Measurements from ENCODE around the gene PNPLA3.

The PNPLA3 gene

DNA sequence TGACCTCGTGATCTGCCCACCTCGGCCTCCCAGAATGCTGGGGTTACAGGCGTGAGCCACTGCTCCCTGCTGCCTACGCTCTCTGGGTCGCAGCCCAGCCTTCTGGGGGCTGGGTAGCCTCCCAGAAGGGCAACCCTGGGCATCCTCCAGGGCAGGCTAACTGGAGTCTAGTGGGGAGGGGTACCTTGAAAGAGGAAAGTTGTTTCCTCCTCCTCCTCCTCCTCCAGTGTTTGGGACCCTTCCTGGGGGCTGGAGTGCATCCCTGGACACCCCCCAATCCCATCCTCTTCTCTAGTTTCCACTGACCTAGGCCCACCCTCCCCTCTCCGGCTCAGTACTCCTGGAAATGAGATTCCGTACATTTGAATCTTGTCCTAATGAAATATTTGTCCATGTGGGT lies 1.3 kb downstream of the PNPLA3 start:
- DNase-seq (ENCODE audit: low spot score) = no peak

GRCh38 chr22:43925433-43926348 lies 2.1 kb downstream of the PNPLA3 start:
- no peak for DNase-seq (ENCODE audit: low spot score)

DNA sequence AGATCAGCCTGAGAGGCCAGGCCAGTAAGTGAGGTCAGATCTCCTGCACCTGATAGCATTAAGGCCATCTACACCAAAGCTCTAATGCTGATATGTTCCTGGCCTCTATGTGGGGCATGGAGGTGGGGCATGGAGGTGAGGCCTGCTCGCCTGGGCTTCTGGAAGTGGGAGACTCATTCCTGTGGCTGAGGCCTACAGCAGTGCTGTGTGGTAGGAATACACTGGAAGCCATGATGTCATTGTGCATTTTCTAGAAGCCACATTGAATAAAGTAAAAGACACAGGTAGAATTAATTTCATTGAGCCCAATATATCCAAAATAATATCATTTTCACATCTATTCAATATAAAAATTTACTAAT lies 2.7 kb downstream of the PNPLA3 start:
- DNase-seq (ENCODE audit: low spot score) = no peak

DNA sequence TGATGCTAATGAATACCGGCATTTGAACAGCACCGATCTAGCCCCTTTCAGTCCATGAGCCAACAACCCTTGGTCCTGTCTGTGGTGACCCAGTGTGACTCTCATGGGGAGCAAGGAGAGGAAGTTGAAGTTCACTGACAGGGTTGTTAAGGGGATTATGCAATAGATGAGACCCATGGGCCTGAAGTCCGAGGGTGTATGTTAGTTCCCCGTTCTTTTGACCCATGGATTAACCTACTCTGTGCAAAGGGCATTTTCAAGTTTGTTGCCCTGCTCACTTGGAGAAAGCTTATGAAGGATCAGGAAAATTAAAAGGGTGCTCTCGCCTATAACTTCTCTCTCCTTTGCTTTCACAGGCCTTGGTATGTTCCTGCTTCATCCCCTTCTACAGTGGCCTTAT lies 4.9 kb downstream of the PNPLA3 start:
- no peak for DNase-seq (ENCODE audit: low spot score)

GRCh38 chr22:43928908-43929307 lies 5.3 kb downstream of the PNPLA3 start:
- DNase-seq (ENCODE audit: low spot score) = no peak

DNA sequence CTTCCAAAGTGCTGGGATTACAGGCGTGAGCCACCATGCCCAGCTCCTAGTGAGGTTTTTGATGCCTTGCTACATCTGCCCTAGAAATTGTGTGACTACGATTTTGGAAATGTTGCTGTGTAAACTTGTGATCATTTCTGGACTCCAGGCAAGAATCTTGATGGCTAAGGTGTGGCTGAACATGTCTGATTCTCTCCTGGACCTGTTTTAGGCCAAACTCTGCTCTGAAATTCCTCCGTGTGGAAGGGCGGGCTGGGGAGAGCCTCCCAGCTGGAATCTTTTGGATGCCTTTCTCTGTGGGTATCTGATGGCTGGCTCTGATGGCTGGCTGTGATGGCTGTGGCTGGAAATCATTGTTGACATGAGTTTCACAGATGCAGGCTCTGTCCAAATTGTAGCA lies 8.2 kb downstream of the PNPLA3 start:
- DNase-seq (ENCODE audit: low spot score) = no peak

DNA sequence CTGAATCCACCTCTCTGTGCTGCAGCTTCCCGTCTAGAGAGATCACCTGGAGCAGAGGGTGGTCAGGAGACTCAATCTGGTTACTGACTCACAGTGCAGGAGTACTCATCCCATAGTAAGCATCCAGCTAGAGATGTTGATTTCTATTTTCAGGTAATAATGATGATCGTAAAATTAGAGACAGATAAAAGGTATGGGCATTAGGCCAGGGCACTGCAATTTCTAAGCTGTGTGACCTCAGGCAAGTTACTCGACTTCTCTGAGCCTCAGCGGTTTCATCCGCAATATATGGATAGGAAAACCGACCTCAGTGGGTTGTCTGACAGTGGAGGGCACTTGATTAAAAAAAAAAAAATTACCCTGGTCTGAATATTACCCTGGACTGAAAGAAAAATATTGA lies 17.8 kb downstream of the PNPLA3 start:
- DNase-seq (ENCODE audit: low spot score) = no peak

DNA sequence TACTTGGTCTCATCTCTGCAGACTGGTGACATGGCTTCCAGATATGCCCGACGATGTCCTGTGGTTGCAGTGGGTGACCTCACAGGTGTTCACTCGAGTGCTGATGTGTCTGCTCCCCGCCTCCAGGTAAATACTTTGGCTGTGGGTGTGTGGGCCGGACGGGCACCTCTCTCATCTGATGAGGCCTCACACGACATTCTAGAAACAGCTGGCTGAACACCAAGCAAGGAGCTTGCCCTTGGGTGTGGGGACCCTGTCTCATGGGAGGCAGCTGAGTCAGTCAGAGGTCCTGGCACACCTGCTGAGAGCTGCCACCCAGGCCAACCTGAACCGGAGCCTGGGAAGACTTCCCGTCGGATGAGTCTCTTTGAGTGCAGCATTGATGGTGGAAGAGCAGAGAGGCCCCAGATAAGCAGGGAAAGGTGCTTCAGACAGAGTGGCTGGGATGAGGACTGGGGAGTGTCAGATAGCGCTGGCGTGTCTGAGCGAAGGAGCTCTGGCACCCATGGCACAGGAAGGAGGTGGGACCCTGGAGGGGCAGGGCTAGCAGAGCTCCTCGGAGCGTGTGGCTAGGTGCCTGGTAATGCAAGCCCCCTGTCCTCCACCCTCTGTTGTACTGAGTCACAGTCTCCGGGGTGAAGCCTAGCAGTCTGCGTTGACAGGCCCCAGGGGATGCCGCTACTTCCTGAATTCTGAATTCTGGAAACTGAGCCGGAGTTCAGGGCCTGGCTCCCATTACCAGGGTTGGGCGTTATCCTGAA lies 21.2 kb downstream of the PNPLA3 start:
- DNase-seq (ENCODE audit: low spot score) = no peak

GRCh38 chr22:43945632-43946383 lies 22.2 kb downstream of the PNPLA3 start:
- DNase-seq (ENCODE audit: low spot score) = peak; percentile 75

DNA sequence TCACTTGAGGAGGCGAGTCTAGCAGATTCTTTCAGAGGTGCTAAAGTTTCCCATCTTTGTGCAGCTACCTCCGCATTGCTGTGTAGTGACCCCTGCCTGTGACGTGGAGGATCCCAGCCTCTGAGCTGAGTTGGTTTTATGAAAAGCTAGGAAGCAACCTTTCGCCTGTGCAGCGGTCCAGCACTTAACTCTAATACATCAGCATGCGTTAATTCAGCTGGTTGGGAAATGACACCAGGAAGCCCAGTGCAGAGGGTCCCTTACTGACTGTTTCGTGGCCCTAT lies 22.7 kb downstream of the PNPLA3 start:
- no peak for DNase-seq (ENCODE audit: low spot score)

DNA sequence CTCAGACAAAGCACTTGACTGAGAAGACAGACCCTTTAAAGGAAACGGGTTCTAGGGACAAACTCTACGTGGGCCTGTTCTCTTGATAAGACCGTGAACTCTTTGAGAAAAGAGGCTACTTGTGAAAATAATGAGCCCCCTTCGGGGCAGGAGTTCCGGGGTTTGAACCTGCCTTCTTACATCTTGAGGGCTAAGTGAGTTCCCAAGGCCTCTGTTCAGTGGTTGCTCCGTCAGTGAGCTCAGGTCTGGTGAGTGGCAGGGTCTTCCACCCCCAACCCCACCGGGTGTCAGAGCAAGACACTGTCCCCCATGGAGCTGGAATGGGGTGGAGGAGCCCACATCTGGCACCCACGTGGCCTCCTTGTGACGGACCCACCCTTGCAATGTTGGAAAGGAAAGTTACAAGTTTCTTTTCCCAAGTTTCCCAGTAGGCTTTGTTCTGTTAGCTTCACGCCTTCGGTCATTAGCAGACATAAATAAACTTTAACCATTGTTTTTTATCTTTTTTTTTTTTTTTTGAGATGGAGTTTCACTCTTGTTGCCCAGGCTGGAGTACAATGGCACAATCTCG lies 25.3 kb downstream of the PNPLA3 start:
- DNase-seq (ENCODE audit: low spot score) = no peak

DNA sequence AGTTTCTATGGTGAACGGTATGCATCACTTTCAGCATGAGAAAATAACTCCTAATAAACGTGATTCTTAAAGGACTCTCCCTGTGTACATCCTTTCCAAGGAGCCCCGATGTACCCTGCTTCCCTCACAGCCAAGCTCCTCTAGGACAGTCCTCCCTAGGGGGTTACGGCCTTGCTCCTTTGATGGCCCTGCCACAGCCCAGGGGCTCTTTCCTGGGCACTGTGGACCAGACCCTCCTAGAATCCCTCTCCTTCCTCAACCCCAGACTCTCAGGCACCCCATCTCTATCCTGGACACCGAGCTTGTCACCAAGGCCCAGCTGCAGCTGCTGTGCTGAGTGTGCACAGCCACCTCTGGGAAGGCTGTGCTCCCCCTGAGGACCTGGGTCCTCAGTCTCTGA lies 27.8 kb downstream of the PNPLA3 start:
- DNase-seq (ENCODE audit: low spot score) = no peak

DNA sequence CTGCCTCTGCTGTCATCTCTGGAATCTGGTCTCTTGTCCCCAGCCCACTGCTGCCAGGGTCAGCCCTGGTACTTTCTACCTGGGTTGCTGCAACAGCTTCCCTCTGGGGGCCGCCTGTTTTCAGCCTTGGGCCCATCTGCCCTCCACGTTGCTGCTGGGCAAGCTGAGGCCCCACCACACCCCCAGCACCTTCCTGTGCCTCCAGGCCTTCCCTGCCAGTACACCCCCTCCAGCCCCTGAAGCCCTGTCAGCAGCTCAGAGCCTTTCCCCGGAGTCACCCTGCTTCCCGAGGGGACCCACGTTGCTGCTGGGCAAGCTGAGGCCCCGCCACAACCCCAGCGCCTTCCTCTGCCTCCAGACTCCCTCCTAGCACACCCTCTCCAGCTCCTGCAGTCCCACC lies 28.4 kb downstream of the PNPLA3 start:
- DNase-seq (ENCODE audit: low spot score) = no peak

- DNase-seq (ENCODE audit: low spot score) = no peak
These were observed 30.6 kb downstream of the PNPLA3 start for GRCh38 chr22:43953988-43954785.

- DNase-seq (ENCODE audit: low spot score) = peak; percentile 94
These were observed 31.7 kb downstream of the PNPLA3 start, which contains the start of gene SAMM50 for GRCh38 chr22:43955040-43955882. TSS of gene SAMM50 (plus strand) at chr22:43955442. CDS start at chr22:43955578, 136 bp downstream.

- peak; percentile 13 for DNase-seq (ENCODE audit: low spot score)
These were observed 32.5 kb downstream of the PNPLA3 start for GRCh38 chr22:43955883-43956782.

GRCh38 chr22:43956805-43957463 lies 33.3 kb downstream of the PNPLA3 start:
- no peak for DNase-seq (ENCODE audit: low spot score)

DNA sequence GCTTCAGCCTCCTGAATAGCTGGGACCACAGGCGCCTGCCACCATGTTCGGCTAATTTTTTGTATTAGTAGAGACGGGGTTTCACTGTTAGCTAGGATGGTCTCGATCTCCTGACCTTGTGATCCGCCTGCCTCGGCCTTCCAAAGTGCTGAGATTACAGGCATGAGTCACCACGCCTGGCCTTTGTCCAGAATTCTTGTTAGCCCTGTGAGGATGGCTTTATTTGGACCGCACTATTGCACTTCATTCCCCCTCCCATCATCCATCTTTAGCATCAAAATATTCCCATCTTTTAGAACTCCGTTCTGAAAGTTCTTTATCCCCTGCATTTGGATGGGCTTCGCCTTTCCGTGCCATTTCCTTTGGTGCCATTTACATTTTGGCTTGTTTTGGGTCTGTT lies 34.3 kb downstream of the PNPLA3 start:
- DNase-seq (ENCODE audit: low spot score) = no peak

GRCh38 chr22:43964314-43964857 lies 40.8 kb downstream of the PNPLA3 start:
- DNase-seq (ENCODE audit: low spot score) = no peak

All from activated CD4-positive, alpha-beta T cell treated with anti-CD3 and anti-CD28 coated beads, Interleukin-2, Interleukin-4, amounts not matched to agents 100 ng/mL and 50 ng/mL, durations not matched to agents 16 hours and 8 hours (primary cell).